ENCODE data around the gene HEMK1. TPM values are rescaled to one million over a fixed set of nuclear protein-coding genes. Genes with fewer than 3 reads are reported as not detected.

The HEMK1 gene
- total and polyA plus RNA-seq, 3 experiments from 2014 or later: 27.4 to 55.0 (median 51.8) TPM

GRCh38 chr3:50581459-50581842 is 12.1 kb downstream of the HEMK1 start:
- H3K27ac Mint-ChIP-seq: peak overlapping the region in 4 of 8 donors; percentile 61 to 77 (median 72)
- peaks cover 47% of the 10 kb centered on the region for H3K4me1 ChIP-seq (ENCODE audit: insufficient read depth, low read length)
- peaks cover 7% of the 10 kb centered on the region for H3K36me3 ChIP-seq (ENCODE audit: insufficient read depth, low read length)
- no peaks in the 10 kb centered on the region for H3K9me3 ChIP-seq (ENCODE audit: low read length)
- no peak for DNase-seq
- H3K4me3 ChIP-seq (ENCODE audit: low read length): no peak overlapping the region
- no peaks in the 10 kb centered on the region for H3K27me3 ChIP-seq (ENCODE audit: insufficient read depth, low read length, poor library complexity, severe bottlenecking)
- no peak overlapping the region for H3K4me3 Mint-ChIP-seq
- peaks cover 0 to 58% (median 3%) of the 10 kb centered on the region in 3 donors for H3K36me3 Mint-ChIP-seq
- POLR2A ChIA-PET: interaction anchor here (1.8 kb wide), 1 partner anchor 28 kb away, joined by 6 read pairs; no protein-coding TSS in a partner anchor
- no peaks in the 10 kb centered on the region for H3K27me3 Mint-ChIP-seq
- no peaks in the 10 kb centered on the region for H3K9me3 Mint-ChIP-seq
- no peak overlapping the region for H3K27ac ChIP-seq (ENCODE audit: low read depth, low read length)
- CTCF ChIA-PET: interaction anchor here (0.9 to 18.9 kb wide), 5 partner anchors 9 to 29 kb away, joined by 3 to 724 read pairs (median 5); partner anchors contain the start of genes CISH, HEMK1 and MAPKAPK3
- H3K4me1 Mint-ChIP-seq: peaks cover 26 to 60% (median 30%) of the 10 kb centered on the region in 3 donors

GRCh38 chr3:50582083-50582482 is 12.8 kb downstream of the HEMK1 start:
- H3K4me3 Mint-ChIP-seq: no peak overlapping the region
- Histone ChIP-seq H3K4me3 (ENCODE audit: low read length) (no peak overlapping the region), H3K4me1 (ENCODE audit: insufficient read depth, low read length) (peaks cover 47% of the 10 kb centered on the region), H3K27me3 (ENCODE audit: insufficient read depth, low read length, poor library complexity, severe bottlenecking) (no peaks in the 10 kb centered on the region), H3K36me3 (ENCODE audit: insufficient read depth, low read length) (peaks cover 7% of the 10 kb centered on the region), H3K9me3 (ENCODE audit: low read length) (no peaks in the 10 kb centered on the region), H3K27ac (ENCODE audit: low read depth, low read length) (no peak overlapping the region)
- H3K4me1 Mint-ChIP-seq: peaks cover 24 to 59% (median 32%) of the 10 kb centered on the region in 3 donors
- peaks cover 0 to 57% (median 3%) of the 10 kb centered on the region in 3 donors for H3K36me3 Mint-ChIP-seq
- no peak for DNase-seq
- H3K9me3 Mint-ChIP-seq: no peaks in the 10 kb centered on the region
- H3K27ac Mint-ChIP-seq: peak overlapping the region in 2 of 8 donors; percentile 29 to 66
- ChIA-PET POLR2A (interaction anchor here (1.8 kb wide), 1 partner anchor 28 kb away, joined by 6 read pairs; no protein-coding TSS in a partner anchor), CTCF (interaction anchor here (1.2 to 18.9 kb wide), 3 partner anchors 8 to 28 kb away, joined by 4 to 724 read pairs (median 21); partner anchors contain the start of genes CISH and MAPKAPK3)
- no peaks in the 10 kb centered on the region for H3K27me3 Mint-ChIP-seq

GRCh38 chr3:50583897-50584296 is 14.6 kb downstream of the HEMK1 start:
- CTCF ChIA-PET: interaction anchor here (4.3 to 18.9 kb wide), 2 partner anchors 12 to 27 kb away, joined by 21 to 724 read pairs; partner anchors contain the start of genes CISH and MAPKAPK3
- H3K9me3 Mint-ChIP-seq: no peaks in the 10 kb centered on the region
- H3K36me3 Mint-ChIP-seq: peaks cover 0 to 45% (median 3%) of the 10 kb centered on the region in 3 donors
- DNase-seq: no peak
- H3K27ac Mint-ChIP-seq: peak overlapping the region in 4 of 8 donors; percentile 9 to 76 (median 64)
- H3K27me3 Mint-ChIP-seq: no peaks in the 10 kb centered on the region
- Histone ChIP-seq H3K27ac (ENCODE audit: low read depth, low read length) (no peak overlapping the region), H3K36me3 (ENCODE audit: insufficient read depth, low read length) (no peaks in the 10 kb centered on the region), H3K4me1 (ENCODE audit: insufficient read depth, low read length) (peaks cover 49% of the 10 kb centered on the region), H3K4me3 (ENCODE audit: low read length) (no peak overlapping the region), H3K27me3 (ENCODE audit: insufficient read depth, low read length, poor library complexity, severe bottlenecking) (no peaks in the 10 kb centered on the region), H3K9me3 (ENCODE audit: low read length) (no peaks in the 10 kb centered on the region)
- POLR2A ChIA-PET: interaction anchor here (0.7 kb wide), 1 partner anchor 14 kb away, joined by 3 read pairs; the partner anchor contains the start of gene HEMK1
- no peak overlapping the region for H3K4me3 Mint-ChIP-seq
- H3K4me1 Mint-ChIP-seq: peaks cover 37 to 65% (median 50%) of the 10 kb centered on the region in 3 donors

- Mint-ChIP-seq H3K36me3 (peaks cover 0 to 41% (median 3%) of the 10 kb centered on the region in 3 donors), H3K4me3 (no peak overlapping the region), H3K27ac (peak overlapping the region in 3 of 8 donors; percentile 1 to 76 (median 57)), H3K4me1 (peaks cover 40 to 65% (median 53%) of the 10 kb centered on the region in 3 donors), H3K9me3 (no peaks in the 10 kb centered on the region), H3K27me3 (no peaks in the 10 kb centered on the region)
- Histone ChIP-seq H3K4me3 (ENCODE audit: low read length) (no peak overlapping the region), H3K27ac (ENCODE audit: low read depth, low read length) (no peak overlapping the region), H3K36me3 (ENCODE audit: insufficient read depth, low read length) (no peaks in the 10 kb centered on the region), H3K4me1 (ENCODE audit: insufficient read depth, low read length) (peaks cover 54% of the 10 kb centered on the region), H3K27me3 (ENCODE audit: insufficient read depth, low read length, poor library complexity, severe bottlenecking) (no peaks in the 10 kb centered on the region), H3K9me3 (ENCODE audit: low read length) (no peaks in the 10 kb centered on the region)
- ChIA-PET POLR2A (no interaction called here), CTCF (interaction anchor here (18.9 kb wide), 1 partner anchor 26 kb away, joined by 724 read pairs; the partner anchor contains the start of genes CISH and MAPKAPK3)
- DNase-seq: no peak
Measured at GRCh38 chr3:50584391-50584790, 15.1 kb downstream of the HEMK1 start.

GRCh38 chr3:50585919-50586762 is 16.8 kb downstream of the HEMK1 start:
- no peaks in the 10 kb centered on the region for H3K27me3 ChIP-seq (ENCODE audit: insufficient read depth, low read length, poor library complexity, severe bottlenecking)
- Mint-ChIP-seq H3K4me1 (peaks cover 49 to 67% (median 59%) of the 10 kb centered on the region in 3 donors), H3K9me3 (no peaks in the 10 kb centered on the region), H3K4me3 (no peak overlapping the region), H3K27ac (peak overlapping the region in 3 of 8 donors; percentile 17 to 88 (median 42)), H3K36me3 (peaks cover 0 to 30% (median 3%) of the 10 kb centered on the region in 3 donors), H3K27me3 (no peaks in the 10 kb centered on the region)
- no peaks in the 10 kb centered on the region for H3K9me3 ChIP-seq (ENCODE audit: low read length)
- H3K4me3 ChIP-seq (ENCODE audit: low read length): no peak overlapping the region
- DNase-seq: no peak
- ChIA-PET CTCF (interaction anchor here (10.7 to 11.1 kb wide), 2 partner anchors 15 to 26 kb away, joined by 176 to 293 read pairs; partner anchors contain the start of genes C3orf18, CISH, HEMK1 and MAPKAPK3), POLR2A (interaction anchor here (1.0 to 1.7 kb wide), 3 partner anchors 14 to 18 kb away, joined by 3 to 20 read pairs (median 3); partner anchors contain the start of gene C3orf18)
- H3K4me1 ChIP-seq (ENCODE audit: insufficient read depth, low read length): peaks cover 62% of the 10 kb centered on the region
- peak overlapping the region; percentile 16 for H3K27ac ChIP-seq (ENCODE audit: low read depth, low read length)
- no peaks in the 10 kb centered on the region for H3K36me3 ChIP-seq (ENCODE audit: insufficient read depth, low read length)

- Mint-ChIP-seq H3K36me3 (peaks cover 0 to 24% (median 3%) of the 10 kb centered on the region in 3 donors), H3K27ac (peak overlapping the region in 3 of 8 donors; percentile 83 to 91 (median 88)), H3K4me3 (no peak overlapping the region)
Measured at GRCh38 chr3:50586763-50587070, 17.4 kb downstream of the HEMK1 start.

GRCh38 chr3:50587373-50587772 is 18.1 kb downstream of the HEMK1 start:
- POLR2A ChIA-PET: interaction anchor here (1.3 to 1.7 kb wide), 2 partner anchors 19 to 24 kb away, joined by 5 to 20 read pairs; partner anchors contain the start of genes C3orf18 and CISH
- Histone ChIP-seq H3K9me3 (ENCODE audit: low read length) (no peaks in the 10 kb centered on the region), H3K36me3 (ENCODE audit: insufficient read depth, low read length) (no peaks in the 10 kb centered on the region), H3K27ac (ENCODE audit: low read depth, low read length) (no peak overlapping the region), H3K27me3 (ENCODE audit: insufficient read depth, low read length, poor library complexity, severe bottlenecking) (no peaks in the 10 kb centered on the region), H3K4me3 (ENCODE audit: low read length) (no peak overlapping the region), H3K4me1 (ENCODE audit: insufficient read depth, low read length) (peaks cover 62% of the 10 kb centered on the region)
- Mint-ChIP-seq H3K9me3 (no peaks in the 10 kb centered on the region), H3K27ac (peak overlapping the region in 7 of 8 donors; percentile 73 to 98 (median 91)), H3K36me3 (peaks cover 0 to 19% (median 2%) of the 10 kb centered on the region in 3 donors), H3K27me3 (no peaks in the 10 kb centered on the region), H3K4me3 (peak overlapping the region in 5 of 7 donors; percentile 3 to 82 (median 61)), H3K4me1 (peaks cover 48 to 69% (median 59%) of the 10 kb centered on the region in 3 donors)
- CTCF ChIA-PET: interaction anchor here (6.9 to 11.1 kb wide), 3 partner anchors 13 to 25 kb away, joined by 60 to 293 read pairs (median 176); partner anchors contain the start of genes C3orf18, CISH, HEMK1 and MAPKAPK3
- DNase-seq: no peak

More at GRCh38 chr3:50586763-50587070, 17.4 kb downstream of the HEMK1 start:
- Histone ChIP-seq H3K4me3 (ENCODE audit: low read length) (no peak overlapping the region), H3K4me1 (ENCODE audit: insufficient read depth, low read length) (peaks cover 62% of the 10 kb centered on the region), H3K9me3 (ENCODE audit: low read length) (no peaks in the 10 kb centered on the region), H3K27me3 (ENCODE audit: insufficient read depth, low read length, poor library complexity, severe bottlenecking) (no peaks in the 10 kb centered on the region), H3K36me3 (ENCODE audit: insufficient read depth, low read length) (no peaks in the 10 kb centered on the region), H3K27ac (ENCODE audit: low read depth, low read length) (peak overlapping the region; percentile 16)
- DNase-seq: no peak
- Mint-ChIP-seq H3K4me1 (peaks cover 47 to 67% (median 58%) of the 10 kb centered on the region in 3 donors), H3K9me3 (no peaks in the 10 kb centered on the region), H3K27me3 (no peaks in the 10 kb centered on the region)
- CTCF ChIA-PET: interaction anchor here (10.7 to 11.1 kb wide), 2 partner anchors 15 to 25 kb away, joined by 176 to 293 read pairs; partner anchors contain the start of genes C3orf18, CISH, HEMK1 and MAPKAPK3
- POLR2A ChIA-PET: interaction anchor here (1.0 to 1.7 kb wide), 3 partner anchors 16 to 25 kb away, joined by 3 to 20 read pairs (median 5); partner anchors contain the start of genes C3orf18 and CISH

Data from CD8-positive, alpha-beta memory T cell (primary cell).